ENCODE measurements around the gene ASTE1. TPM values are rescaled to one million over a fixed set of nuclear protein-coding genes. Genes with fewer than 3 reads are reported as not detected.
A peak's percentile ranks its signal among the peaks of the same experiment; 100 is the strongest.

The ASTE1 gene
- total RNA-seq, 2 experiments from 2014 or later, result 11.7 to 14.2 TPM

DNA sequence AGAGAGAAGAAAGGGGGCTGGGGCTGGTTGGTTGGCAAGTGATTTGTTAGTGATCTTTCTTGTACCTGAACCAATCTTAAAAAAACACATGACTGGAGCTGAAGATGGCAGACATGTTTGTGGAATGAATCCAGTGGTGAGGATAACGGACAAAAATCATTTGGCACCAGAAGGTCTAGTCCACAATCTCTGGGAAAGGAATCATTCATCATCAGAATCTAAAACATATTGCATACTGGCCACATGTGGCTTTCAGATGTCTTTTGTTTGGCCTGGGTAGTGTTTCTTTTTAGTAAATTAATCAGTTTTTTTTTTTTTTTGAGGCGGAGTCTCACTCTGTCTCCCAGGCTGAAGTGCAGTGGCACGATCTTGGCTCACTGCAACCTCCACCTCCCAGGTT is 5.0 kb upstream of the ASTE1 start:
- no peak overlapping the region for H3K4me2 ChIP-seq (ENCODE audit: low read length)
- no TSS peak for BruUV-seq (replicated peaks)
- no peaks in the 10 kb centered on the region for H4K20me1 ChIP-seq (ENCODE audit: insufficient read depth, low read length)
- H3K27ac ChIP-seq (ENCODE audit: low read depth, low read length, poor library complexity, severe bottlenecking), result no peak overlapping the region
- TF ChIP-seq, protein P1, sequence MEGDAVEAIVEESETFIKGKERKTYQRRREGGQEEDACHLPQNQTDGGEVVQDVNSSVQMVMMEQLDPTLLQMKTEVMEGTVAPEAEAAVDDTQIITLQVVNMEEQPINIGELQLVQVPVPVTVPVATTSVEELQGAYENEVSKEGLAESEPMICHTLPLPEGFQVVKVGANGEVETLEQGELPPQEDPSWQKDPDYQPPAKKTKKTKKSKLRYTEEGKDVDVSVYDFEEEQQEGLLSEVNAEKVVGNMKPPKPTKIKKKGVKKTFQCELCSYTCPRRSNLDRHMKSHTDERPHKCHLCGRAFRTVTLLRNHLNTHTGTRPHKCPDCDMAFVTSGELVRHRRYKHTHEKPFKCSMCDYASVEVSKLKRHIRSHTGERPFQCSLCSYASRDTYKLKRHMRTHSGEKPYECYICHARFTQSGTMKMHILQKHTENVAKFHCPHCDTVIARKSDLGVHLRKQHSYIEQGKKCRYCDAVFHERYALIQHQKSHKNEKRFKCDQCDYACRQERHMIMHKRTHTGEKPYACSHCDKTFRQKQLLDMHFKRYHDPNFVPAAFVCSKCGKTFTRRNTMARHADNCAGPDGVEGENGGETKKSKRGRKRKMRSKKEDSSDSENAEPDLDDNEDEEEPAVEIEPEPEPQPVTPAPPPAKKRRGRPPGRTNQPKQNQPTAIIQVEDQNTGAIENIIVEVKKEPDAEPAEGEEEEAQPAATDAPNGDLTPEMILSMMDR (conservative IDR thresholded peaks at IDR 0.05; ENCODE audit: low read length), result no peak
- TF ChIP-seq EZH2phosphoT487 (IDR thresholded peaks at IDR 0.05; ENCODE audit: borderline replicate concordance, low read depth, low read length), result no peak
- no peak overlapping the region for H3K4me3 ChIP-seq (ENCODE audit: low read depth, low read length, poor library complexity, severe bottlenecking)
- no peaks in the 10 kb centered on the region for H3K36me3 ChIP-seq (ENCODE audit: insufficient read depth, low read length)
- no peaks in the 10 kb centered on the region for H3K79me2 ChIP-seq (ENCODE audit: insufficient read depth, low read depth, low read length)
- H3K9me2 ChIP-seq (ENCODE audit: insufficient read depth, low read length), result no peaks in the 10 kb centered on the region
- H3K9me3 ChIP-seq (ENCODE audit: low read length), result no peaks in the 10 kb centered on the region
- ChIA-PET POLR2A (interaction anchor here (0.8 to 1.4 kb wide), 3 partner anchors 8 to 10 kb away, joined by 3 to 5 read pairs (median 3); no protein-coding TSS in a partner anchor), CTCF (ENCODE audit: unreplicated experiment) (no interaction called here)
- intact Hi-C loops (cut with micrococcal nuclease; ENCODE audit: unreplicated experiment), result loop anchor here (10.0 kb wide), 1 partner anchor 163 kb away; no protein-coding TSS in a partner anchor
- no peak for DNase-seq (ENCODE audit: low spot score)
- no peak overlapping the region for H2AFZ ChIP-seq (ENCODE audit: low read length)
- peaks cover 6% of the 10 kb centered on the region for H3K4me1 ChIP-seq (ENCODE audit: insufficient read depth, low read length, poor library complexity, severe bottlenecking)

DNA sequence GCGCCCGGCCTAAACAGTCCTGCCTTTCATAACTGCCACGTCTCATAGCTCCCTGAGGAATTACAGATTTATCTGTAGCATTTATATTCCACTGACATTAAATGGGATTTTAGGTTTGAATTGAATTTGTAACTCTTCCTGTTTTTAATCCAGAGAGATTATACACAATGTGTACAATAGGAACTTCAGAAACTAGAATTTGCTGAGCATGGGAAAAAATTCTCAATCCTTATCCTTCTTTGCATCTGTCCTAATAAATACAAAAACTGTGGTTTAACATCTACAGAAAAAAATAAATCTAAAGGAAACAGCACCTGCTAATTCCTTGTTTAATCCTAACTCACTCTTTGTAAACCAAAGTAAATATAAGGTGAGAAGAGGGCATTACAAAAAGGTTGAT is 2.2 kb upstream of the ASTE1 start:
- Histone ChIP-seq H3K9me2 (ENCODE audit: insufficient read depth, low read length) (no peaks in the 10 kb centered on the region), H3K27ac (ENCODE audit: low read depth, low read length, poor library complexity, severe bottlenecking) (no peak overlapping the region), H4K20me1 (ENCODE audit: insufficient read depth, low read length) (no peaks in the 10 kb centered on the region), H3K79me2 (ENCODE audit: insufficient read depth, low read depth, low read length) (peaks cover 9% of the 10 kb centered on the region; the same call in 1 of the 2 replicates), H2AFZ (ENCODE audit: low read length) (no peak overlapping the region), H3K9me3 (ENCODE audit: low read length) (no peaks in the 10 kb centered on the region), H3K4me3 (ENCODE audit: low read depth, low read length, poor library complexity, severe bottlenecking) (no peak overlapping the region), H3K4me2 (ENCODE audit: low read length) (no peak overlapping the region), H3K4me1 (ENCODE audit: insufficient read depth, low read length, poor library complexity, severe bottlenecking) (peaks cover 16% of the 10 kb centered on the region), H3K36me3 (ENCODE audit: insufficient read depth, low read length) (peaks cover 14% of the 10 kb centered on the region)
- CTCF ChIA-PET (ENCODE audit: unreplicated experiment), result no interaction called here
- TF ChIP-seq, protein P1 (conservative IDR thresholded peaks at IDR 0.05; ENCODE audit: low read length), result no peak
- TF ChIP-seq EZH2phosphoT487 (IDR thresholded peaks at IDR 0.05; ENCODE audit: borderline replicate concordance, low read depth, low read length), result no peak
- POLR2A ChIA-PET, result no interaction called here
- intact Hi-C loops (cut with micrococcal nuclease; ENCODE audit: unreplicated experiment), result loop anchor here (5.0 kb wide), 3 partner anchors 282 to 998 kb away; partner anchors contain the start of genes MRPL3 and PIK3R4
- no peak for DNase-seq (ENCODE audit: low spot score)
- BruUV-seq (replicated peaks), result no TSS peak

DNA sequence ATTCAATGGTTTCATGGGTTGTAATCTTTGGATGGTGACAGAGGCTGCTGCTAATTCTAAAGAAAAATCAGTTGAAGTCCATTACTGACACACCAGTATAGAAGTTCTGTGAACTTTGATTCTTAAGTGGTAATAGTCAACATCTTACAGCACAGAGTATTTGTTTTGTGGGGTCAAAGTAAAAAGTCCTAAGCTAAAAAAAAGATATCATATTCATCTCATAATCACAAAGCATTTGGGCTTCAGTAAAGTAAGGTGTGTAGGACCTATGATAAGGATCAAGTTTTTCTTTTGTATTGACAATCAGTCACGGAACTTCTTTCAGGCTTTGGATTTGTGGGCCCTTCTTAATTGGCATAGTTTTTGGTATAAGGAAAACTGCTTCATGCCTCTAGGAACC is 1.1 kb downstream of the ASTE1 start:
- H3K36me3 ChIP-seq (ENCODE audit: insufficient read depth, low read length), result peaks cover 45% of the 10 kb centered on the region
- H3K79me2 ChIP-seq (ENCODE audit: insufficient read depth, low read depth, low read length), result peaks cover 9% of the 10 kb centered on the region; the same call in 1 of the 2 replicates
- no peak overlapping the region for H3K27ac ChIP-seq (ENCODE audit: low read depth, low read length, poor library complexity, severe bottlenecking)
- no peak for DNase-seq (ENCODE audit: low spot score)
- no TSS peak for BruUV-seq (replicated peaks)
- H3K9me3 ChIP-seq (ENCODE audit: low read length), result no peaks in the 10 kb centered on the region
- peak overlapping the region; percentile 97 for H3K4me2 ChIP-seq (ENCODE audit: low read length)
- H4K20me1 ChIP-seq (ENCODE audit: insufficient read depth, low read length), result no peaks in the 10 kb centered on the region
- no peaks in the 10 kb centered on the region for H3K9me2 ChIP-seq (ENCODE audit: insufficient read depth, low read length)
- CTCF ChIA-PET (ENCODE audit: unreplicated experiment), result no interaction called here
- TF ChIP-seq EZH2phosphoT487 (IDR thresholded peaks at IDR 0.05; ENCODE audit: borderline replicate concordance, low read depth, low read length), result no peak
- TF ChIP-seq, protein P1 (conservative IDR thresholded peaks at IDR 0.05; ENCODE audit: low read length), result no peak
- POLR2A ChIA-PET, result interaction anchor here (0.6 to 3.5 kb wide), 9 partner anchors 10 to 1119 kb away, joined by 3 to 16 read pairs (median 5); partner anchors contain the start of genes ATP2C1 and NUDT16
- peak overlapping the region; percentile 75 for H3K4me3 ChIP-seq (ENCODE audit: low read depth, low read length, poor library complexity, severe bottlenecking)
- intact Hi-C loops (cut with micrococcal nuclease; ENCODE audit: unreplicated experiment), result loop anchor here (5.0 kb wide), 3 partner anchors 278 to 1002 kb away; partner anchors contain the start of genes MRPL3 and PIK3R4
- peaks cover 24% of the 10 kb centered on the region for H3K4me1 ChIP-seq (ENCODE audit: insufficient read depth, low read length, poor library complexity, severe bottlenecking)
- peak overlapping the region; percentile 81; the same call in 1 of the 2 replicates for H2AFZ ChIP-seq (ENCODE audit: low read length)
